Stimulated activated CD4-positive, alpha-beta T cell treated with anti-CD3 and anti-CD28 coated beads, TNF-alpha, amount 100 ng/mL, for 48 hours (primary cell): ENCODE results near the gene SCCPDH.

Source experiments
- DNase-seq, 3 donors: peaks; one replicate each; pipeline ENCODE4 v3.0.0-alpha.2; 2020; ENCODE audit warnings: low read depth in 3 of 3

Gene SCCPDH

GRCh38 chr1:246785494-246786111 lies 61.4 kb downstream of the SCCPDH start:
- no peak for DNase-seq

- DNase-seq: no peak
These were observed 62.5 kb downstream of the SCCPDH start for GRCh38 chr1:246786606-246787238.

DNA sequence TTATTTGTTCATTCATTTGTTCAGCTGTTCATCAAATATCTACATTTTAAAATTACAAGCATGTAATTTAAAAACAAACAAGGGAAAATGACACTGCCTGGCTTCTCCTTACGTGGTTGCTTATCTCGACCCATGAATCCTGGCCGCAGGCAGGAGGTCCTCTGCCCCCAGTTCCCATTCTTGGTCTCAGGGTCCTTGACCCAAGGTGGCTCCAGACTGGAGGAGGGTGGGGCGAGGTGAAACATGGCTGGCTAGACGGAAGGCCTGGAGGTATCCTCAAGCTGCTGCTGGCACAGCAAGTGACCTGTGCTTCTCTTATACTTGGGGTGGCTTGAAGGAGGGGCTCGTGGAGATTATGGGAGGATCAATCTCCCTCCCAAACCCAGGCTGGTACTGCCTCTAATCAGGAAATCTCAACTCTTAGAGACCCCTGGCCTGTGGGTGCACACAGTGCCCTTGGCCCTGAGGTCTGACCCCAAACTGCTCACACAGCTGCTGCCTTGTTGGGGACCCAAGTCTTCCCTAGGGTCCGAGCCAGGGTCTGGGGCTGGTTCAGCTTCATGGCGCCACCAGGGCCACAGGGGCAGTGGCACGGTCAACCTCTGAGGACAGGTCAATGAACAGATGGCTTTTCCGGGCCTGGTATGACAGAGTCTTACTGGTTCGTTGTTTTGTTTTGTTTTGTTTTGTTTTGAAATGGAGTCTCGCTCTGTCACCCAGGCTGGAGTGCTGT lies 63.7 kb downstream of the SCCPDH start:
- no peak for DNase-seq

GRCh38 chr1:246788895-246789338 lies 64.7 kb downstream of the SCCPDH start:
- DNase-seq: no peak

DNA sequence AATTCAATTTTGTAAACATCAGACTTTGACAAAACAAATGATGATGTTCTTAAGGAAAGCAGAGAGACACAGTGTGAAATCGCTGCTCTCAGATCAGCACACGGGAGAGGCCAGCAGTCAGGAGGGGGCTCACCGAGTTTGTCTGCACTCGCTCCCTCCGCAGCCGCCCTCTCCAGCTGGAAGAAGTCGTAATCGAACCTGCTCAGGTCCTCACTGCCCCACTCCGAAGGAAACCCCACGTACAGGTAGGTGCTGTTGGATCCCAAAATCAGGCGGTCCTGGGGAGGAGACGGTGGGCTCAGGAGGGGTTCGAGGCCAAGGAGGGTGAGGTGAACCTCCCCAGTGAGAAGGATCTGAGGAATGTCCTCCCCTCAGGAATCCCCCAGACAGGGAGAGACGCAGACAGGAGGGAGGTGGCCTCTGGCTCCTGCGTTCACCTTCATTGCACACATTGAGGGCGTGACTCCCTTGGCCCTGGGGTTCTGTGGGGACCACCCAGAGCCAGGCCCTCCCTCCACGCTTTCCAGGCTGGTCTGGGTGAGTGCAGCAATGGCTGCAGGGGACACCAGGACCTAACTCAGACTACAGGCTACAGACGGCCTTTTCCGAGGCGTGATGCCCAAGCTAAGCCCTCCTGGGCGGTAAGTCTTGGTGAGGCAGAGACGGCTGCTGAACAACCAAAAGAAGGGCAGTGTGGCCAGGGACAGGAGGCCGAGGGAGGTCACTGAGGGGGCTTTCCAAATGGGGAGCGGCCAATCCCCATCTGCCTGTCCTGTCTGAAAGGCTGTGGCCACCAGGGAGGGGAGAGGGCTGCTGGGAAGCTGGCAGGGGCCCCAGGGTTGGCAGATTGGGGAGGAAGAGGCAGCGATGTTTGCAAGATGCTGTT lies 65.5 kb downstream of the SCCPDH start:
- DNase-seq: no peak

DNA sequence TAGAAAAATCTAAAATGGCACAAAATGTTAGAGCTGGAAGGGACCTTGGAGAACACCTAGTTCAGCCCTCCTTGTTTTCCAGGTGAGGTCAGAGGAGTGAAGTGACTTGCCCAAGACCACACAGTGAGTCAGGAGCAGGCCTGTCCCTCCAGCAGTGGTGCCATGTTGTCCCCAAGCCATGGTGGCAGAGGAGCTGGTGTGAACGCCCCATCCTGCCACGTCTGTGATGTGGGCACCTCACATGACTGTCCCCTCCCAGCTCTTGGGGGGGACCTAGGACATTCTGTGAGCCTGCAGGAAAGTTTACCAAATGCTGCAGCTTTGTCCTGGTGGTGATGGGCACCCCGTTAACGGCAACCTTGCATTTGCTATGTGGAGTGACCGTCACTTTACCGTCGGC lies 66.2 kb downstream of the SCCPDH start:
- DNase-seq: no peak

- no peak for DNase-seq
These were observed 66.6 kb downstream of the SCCPDH start for GRCh38 chr1:246790833-246791232.

DNA sequence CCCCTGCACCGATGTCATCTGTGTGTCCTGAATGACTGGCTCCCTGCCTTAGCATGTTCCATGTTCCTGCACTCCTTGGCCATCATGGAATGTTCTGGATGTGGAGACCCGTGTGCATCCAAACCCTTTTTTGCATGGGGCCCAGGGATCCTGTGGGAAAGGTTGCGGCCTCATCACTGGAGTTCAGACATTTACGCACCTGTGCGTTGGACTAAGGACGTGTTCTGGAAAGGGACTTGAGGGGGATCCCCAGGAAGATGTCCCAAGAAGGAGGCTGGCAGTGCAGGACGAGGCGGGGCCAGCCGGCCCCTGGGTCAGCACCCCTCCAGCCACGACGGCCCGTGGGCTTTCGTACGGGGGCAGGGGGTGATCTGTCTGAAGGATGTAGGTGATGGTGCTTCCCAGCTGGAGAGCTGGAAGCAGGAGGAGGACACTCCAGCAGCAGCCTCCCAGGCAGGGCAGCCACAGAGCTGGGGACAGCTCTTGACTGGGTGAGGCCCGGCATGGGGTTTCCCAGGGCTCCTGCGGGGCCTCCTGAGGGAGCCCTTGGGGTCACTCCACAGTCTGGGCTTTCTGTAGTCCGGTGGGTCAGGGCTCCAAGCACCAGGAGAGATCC lies 67.2 kb downstream of the SCCPDH start:
- DNase-seq: no peak

- no peak for DNase-seq
These were observed 68.4 kb downstream of the SCCPDH start for GRCh38 chr1:246792603-246793002.

DNA sequence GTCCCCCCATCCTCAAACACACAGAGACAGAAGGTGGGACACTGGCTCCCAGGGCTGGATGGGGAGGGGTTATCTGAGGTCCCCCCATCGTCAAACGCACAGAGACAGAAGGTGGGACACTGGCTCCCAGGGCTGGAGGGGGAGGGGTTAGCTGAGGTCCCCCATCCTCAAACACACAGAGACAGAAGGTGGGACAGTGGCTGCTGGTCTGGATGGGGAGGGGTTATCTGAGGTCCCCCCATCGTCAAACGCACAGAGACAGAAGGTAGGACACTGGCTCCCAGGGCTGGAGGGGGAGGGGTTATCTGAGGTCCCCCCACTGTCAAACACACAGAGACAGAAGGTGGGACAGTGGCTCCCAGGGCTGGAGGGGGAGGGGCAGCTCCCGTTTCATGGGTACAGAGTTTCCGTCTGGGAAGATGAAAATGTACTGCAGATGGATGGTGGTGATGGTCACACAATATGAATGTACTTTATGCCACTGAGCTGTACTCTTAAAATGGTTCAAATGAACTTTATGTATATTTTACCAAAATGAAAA lies 69.2 kb downstream of the SCCPDH start:
- DNase-seq: no peak

GRCh38 chr1:246794048-246794827 lies 70.0 kb downstream of the SCCPDH start:
- no peak for DNase-seq

- DNase-seq: no peak
These were observed 70.8 kb downstream of the SCCPDH start for GRCh38 chr1:246794828-246795671.

DNA sequence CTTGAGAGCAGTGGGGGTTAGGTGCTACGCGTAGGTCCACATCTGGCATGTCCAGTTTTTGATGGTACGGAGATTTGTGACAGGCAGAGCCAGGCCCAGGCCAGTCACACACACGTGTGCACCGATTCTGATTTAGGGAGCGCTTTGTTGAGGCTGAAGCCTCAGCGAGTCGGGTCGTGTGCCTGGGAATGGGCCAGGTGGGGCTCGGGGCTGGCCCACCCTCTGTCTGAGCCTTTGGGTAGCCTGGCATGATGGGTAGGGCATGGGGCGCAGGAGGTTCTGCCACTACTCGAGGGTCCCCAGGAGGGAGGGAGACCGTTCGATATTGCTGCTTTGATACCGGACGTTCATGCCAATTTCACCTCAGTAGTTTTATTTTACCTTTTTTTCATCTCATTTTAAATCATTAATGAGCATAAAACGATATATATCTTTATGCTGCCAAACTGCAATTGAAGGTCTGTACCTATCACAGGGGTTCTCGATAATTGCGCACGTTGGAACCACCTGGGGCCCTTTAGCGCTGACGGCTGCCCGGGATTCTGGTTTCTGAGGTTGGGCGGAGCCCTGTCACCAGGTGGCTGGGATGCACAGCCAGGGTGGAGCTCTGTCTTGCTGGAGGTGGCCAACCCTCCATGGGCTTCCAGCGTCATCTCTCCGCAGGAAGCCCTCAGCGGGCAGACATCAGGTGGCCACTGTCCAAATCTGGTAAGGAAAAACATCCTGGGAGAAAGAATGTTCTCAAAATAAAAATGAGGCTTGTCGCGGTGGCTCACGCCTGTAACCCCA lies 71.9 kb downstream of the SCCPDH start:
- no peak for DNase-seq

DNA sequence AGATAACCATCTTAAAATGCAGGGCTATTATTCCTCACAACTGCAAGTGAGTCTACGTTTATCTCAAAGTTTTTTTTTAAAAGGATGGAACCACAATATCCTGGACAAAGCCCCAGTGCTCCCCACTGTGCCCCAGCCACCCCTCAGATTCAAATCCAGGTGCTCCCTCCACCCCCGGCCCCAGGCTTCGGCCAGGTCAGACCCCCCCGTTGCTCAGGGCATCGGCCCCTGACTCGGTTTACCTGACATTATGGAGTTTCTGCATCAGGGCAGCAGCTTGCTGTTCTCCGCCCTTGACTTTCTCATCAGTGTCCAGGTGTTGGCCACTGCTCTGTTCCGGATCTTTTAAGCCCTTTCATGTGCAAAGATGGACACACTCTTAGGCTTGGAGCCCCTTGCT lies 72.9 kb downstream of the SCCPDH start:
- no peak for DNase-seq

GRCh38 chr1:246797597-246797996 lies 73.4 kb downstream of the SCCPDH start:
- DNase-seq: no peak

- no peak for DNase-seq
These were observed 73.9 kb downstream of the SCCPDH start for GRCh38 chr1:246798107-246798506.

DNA sequence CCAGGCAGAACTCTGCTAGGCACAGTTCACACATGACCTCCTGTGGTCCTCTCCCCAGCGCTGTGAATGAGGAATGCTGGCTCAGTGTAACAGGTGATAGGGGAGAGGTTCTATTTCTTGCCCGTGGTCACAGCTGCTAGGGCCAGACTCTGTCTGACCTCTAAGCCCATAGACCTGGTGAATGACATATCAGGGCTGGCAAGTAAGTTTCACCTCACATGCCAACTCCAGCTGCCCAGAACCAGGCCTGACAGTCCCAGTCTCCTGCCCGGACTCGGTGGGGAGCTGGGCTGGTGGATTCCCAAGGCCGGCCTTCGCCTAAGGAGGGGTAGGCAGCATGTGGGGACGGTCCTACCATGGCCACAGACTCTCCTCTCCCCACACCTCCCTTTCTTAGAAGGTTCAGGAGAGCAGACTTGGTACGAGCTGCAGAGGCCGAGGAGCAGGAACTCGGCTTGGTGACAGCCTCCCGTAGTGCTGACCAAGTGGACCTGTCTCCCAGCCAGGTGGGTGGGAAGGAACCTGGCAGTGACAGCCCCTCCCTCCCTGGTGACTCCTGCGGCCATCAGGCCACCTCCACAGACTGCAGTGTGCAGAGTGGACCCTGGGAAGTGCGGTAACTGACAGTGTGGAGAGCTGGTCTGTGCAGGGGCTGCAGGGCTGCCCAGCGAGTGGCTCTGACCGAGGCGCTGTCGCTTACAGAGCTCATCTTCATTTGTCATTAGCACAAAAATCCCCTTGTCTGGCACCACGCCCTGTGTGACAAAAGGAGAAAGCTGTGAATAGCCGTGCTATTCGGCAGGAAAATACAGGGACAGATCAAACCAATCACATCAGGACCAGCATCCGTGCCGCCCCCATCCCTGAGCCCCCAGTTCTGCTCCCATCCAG lies 74.6 kb downstream of the SCCPDH start:
- DNase-seq: no peak

DNA sequence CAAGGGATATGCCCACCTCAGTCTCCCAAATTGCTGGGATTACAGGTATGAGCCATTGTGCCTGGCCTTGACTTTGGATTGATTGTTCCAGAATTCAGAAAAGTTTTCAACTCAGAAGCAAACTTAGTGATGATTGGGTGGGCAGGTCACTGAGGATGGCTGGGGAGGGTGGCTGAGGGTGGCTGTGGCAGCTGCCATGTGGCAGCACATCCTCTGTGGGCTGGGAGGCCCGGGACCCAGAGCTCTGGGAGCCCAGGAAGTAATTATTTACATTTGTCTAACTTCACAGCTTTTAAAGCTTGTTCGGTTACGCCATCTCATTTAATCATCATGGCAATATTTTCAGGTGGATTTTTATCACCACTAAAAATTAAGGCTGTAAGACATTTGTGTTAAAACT lies 76.1 kb downstream of the SCCPDH start:
- no peak for DNase-seq
